Trophoblast cell (in vitro differentiated cells and primary cell): Measurements from ENCODE around the gene ARHGAP5.

Experiments
- DNase-seq, 2 donors: peaks; one replicate each; pipeline ENCODE4 v3.0.0-alpha.2; 2016
- H2AFZ ChIP-seq: 2 replicates; pipeline ENCODE4 v1.6.1; 2013; ENCODE audit warnings: low read length, moderate library complexity, mild to moderate bottlenecking; ENCODE audit not compliant: insufficient read depth, poor library complexity
- H2AK5ac ChIP-seq: 2 replicates; pipeline ENCODE4 v1.6.1; 2013; ENCODE audit warnings: mild to moderate bottlenecking, low read length
- H2BK120ac ChIP-seq: 2 replicates; pipeline ENCODE4 v1.6.1; 2013; ENCODE audit warnings: low read length, mild to moderate bottlenecking, moderate library complexity; ENCODE audit not compliant: insufficient read depth, poor library complexity
- H2BK12ac ChIP-seq: 2 replicates; pipeline ENCODE4 v1.6.1; 2013; ENCODE audit warnings: mild to moderate bottlenecking, low read length, moderate library complexity
- H2BK5ac ChIP-seq: 2 replicates; pipeline ENCODE4 v1.6.1; 2013; ENCODE audit warnings: low read length, low read depth, moderate library complexity, mild to moderate bottlenecking; ENCODE audit not compliant: poor library complexity
- H3K14ac ChIP-seq: 2 replicates; pipeline ENCODE4 v1.6.1; 2013; ENCODE audit warnings: mild to moderate bottlenecking, low read length
- H3K18ac ChIP-seq: 2 replicates; pipeline ENCODE4 v1.6.1; 2013; ENCODE audit warnings: mild to moderate bottlenecking, low read length
- H3K23ac ChIP-seq: 2 replicates; pipeline ENCODE4 v1.6.1; 2013; ENCODE audit warnings: low read length
- H3K27ac ChIP-seq: 2 replicates; pipeline ENCODE4 v1.5.1; 2013; ENCODE audit warnings: low read depth, mild to moderate bottlenecking, inconsistent platforms, low read length, moderate library complexity
- H3K27me3 ChIP-seq: 2 replicates; pipeline ENCODE4 v1.6.1; 2013; ENCODE audit warnings: inconsistent platforms, mild to moderate bottlenecking, low read length, moderate library complexity; ENCODE audit not compliant: insufficient read depth
- H3K36me3 ChIP-seq, 2 experiments: 1 replicate in 1 of 2; 2 replicates in 1 of 2; pipeline ENCODE4 v1.6.1; 2013; ENCODE audit warnings: low read length in 2 of 2, mild to moderate bottlenecking in 2 of 2, moderate library complexity in 1 of 2; ENCODE audit not compliant: insufficient read depth in 2 of 2, control insufficient read depth in 1 of 2
- H3K4ac ChIP-seq: 2 replicates; pipeline ENCODE4 v1.6.1; 2013; ENCODE audit warnings: low read depth, mild to moderate bottlenecking, low read length, moderate library complexity
- H3K4me1 ChIP-seq, 2 experiments: 1 replicate in 1 of 2; 2 replicates in 1 of 2; pipeline ENCODE4 v1.6.1; 2013; ENCODE audit warnings: low read length in 2 of 2, mild to moderate bottlenecking in 2 of 2, moderate library complexity in 1 of 2; ENCODE audit not compliant: insufficient read depth in 2 of 2, control insufficient read depth in 1 of 2
- H3K4me2 ChIP-seq: 2 replicates; pipeline ENCODE4 v1.6.1; 2013; ENCODE audit warnings: inconsistent platforms, mild to moderate bottlenecking, low read length, moderate library complexity
- H3K4me3 ChIP-seq: 2 replicates; pipeline ENCODE4 v1.5.1; 2013; ENCODE audit warnings: mild to moderate bottlenecking, low read depth, low read length, inconsistent platforms
- H3K79me1 ChIP-seq: one replicate; pipeline ENCODE4 v1.6.1; 2013; ENCODE audit warnings: low read length
- H3K79me2 ChIP-seq: 2 replicates; pipeline ENCODE4 v1.6.1; 2013; ENCODE audit warnings: low read length, mild to moderate bottlenecking; ENCODE audit not compliant: control insufficient read depth, insufficient read depth, poor library complexity
- H3K9ac ChIP-seq: 2 replicates; pipeline ENCODE4 v1.6.1; 2013; ENCODE audit warnings: mild to moderate bottlenecking, low read length
- H3K9me3 ChIP-seq: 2 replicates; pipeline ENCODE4 v1.6.1; 2013; ENCODE audit warnings: low read depth, mild to moderate bottlenecking, control low read depth, inconsistent platforms, low read length; ENCODE audit not compliant: insufficient read depth
- H4K12ac ChIP-seq: 2 replicates; pipeline ENCODE4 v1.6.1; 2013; ENCODE audit warnings: low read depth, mild to moderate bottlenecking, low read length, moderate library complexity
- H4K8ac ChIP-seq: 2 replicates; pipeline ENCODE4 v1.6.1; 2013; ENCODE audit warnings: low read depth, mild to moderate bottlenecking, low read length, moderate library complexity
- H4K91ac ChIP-seq: one replicate; pipeline ENCODE4 v1.6.1; 2013; ENCODE audit warnings: low read depth, mild to moderate bottlenecking, low read length, moderate library complexity
- WGBS: extraction: QIAGEN DNeasy Blood & Tissue Kit; methylation state at CpG from one replicate; pipeline ENCODE4 v1.1.7; 2013; ENCODE audit warnings: missing lambda C conversion rate; ENCODE audit not compliant: insufficient read length, insufficient coverage; ENCODE audit errors: extremely low coverage; 5-methylcytosine and 5-hydroxymethylcytosine counted together

The ARHGAP5 gene

DNA sequence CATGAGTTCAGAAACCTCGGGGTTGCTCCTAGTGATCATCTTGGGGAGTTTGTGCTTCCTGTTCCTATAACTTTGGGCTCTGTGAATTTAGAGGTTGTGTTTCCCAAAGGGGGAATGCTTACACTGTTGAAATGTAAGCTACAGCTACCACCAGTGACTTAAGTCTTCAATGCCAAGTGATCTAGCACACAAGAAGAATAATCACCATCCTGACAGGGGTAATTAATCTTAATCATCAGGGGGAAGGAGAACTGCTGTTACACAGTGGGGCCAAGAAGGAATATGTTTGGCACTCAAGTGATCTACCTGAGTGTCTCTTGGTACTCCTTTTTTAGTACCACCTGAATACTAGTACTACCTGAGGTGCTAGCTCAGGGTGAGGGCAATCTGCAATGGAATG, 89.8 kb downstream of the ARHGAP5 start:
- Histone ChIP-seq H3K27me3 (no peaks in the 10 kb centered on the region), H3K79me1 (no peaks in the 10 kb centered on the region), H3K4me3 (no peak overlapping the region), H4K91ac (no peak overlapping the region), H3K4me1 (no peaks in the 10 kb centered on the region), H2AK5ac (no peak overlapping the region), H3K23ac (no peak overlapping the region), H4K8ac (no peak overlapping the region), H4K12ac (no peak overlapping the region), H3K4ac (no peak overlapping the region), H2BK120ac (no peak overlapping the region), H2AFZ (no peak overlapping the region), H3K4me2 (no peak overlapping the region), H3K9ac (no peak overlapping the region), H3K36me3 (no peaks in the 10 kb centered on the region), H3K14ac (no peak overlapping the region), H2BK5ac (no peak overlapping the region), H3K79me2 (no peaks in the 10 kb centered on the region), H3K27ac (no peak overlapping the region), H3K18ac (no peak overlapping the region), H2BK12ac (no peak overlapping the region), H3K9me3 (peaks cover 3% of the 10 kb centered on the region)
- DNase-seq: no peak
- no CpG with 5 or more reads among the region's 1 CpG for WGBS

DNA sequence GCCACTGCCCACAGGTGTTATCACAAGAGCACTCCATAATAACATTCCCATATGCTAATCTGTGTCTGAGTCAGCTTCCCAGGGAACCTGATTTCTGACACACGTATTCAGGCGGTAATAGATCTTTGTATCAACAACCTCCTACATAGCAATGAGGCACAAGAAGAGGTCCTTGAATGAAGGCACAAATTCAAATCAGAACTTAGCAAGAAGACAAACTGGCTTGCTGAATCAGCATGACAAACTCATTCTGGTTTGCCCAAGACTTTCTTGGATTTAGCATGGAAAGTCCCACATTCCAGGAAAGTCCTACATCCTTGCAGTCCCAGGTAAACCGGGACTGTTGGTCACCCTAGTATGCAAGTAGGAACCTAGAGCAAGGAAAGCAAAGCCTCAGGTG, 90.8 kb downstream of the ARHGAP5 start:
- H3K18ac ChIP-seq: no peak overlapping the region
- no peaks in the 10 kb centered on the region for H3K27me3 ChIP-seq
- H2AK5ac ChIP-seq: no peak overlapping the region
- no peak overlapping the region for H2BK120ac ChIP-seq
- no peak overlapping the region for H4K12ac ChIP-seq
- no peaks in the 10 kb centered on the region for H3K79me2 ChIP-seq
- no peak overlapping the region for H2AFZ ChIP-seq
- H3K4ac ChIP-seq: no peak overlapping the region
- H3K9me3 ChIP-seq: peaks cover 3% of the 10 kb centered on the region
- no peaks in the 10 kb centered on the region for H3K4me1 ChIP-seq
- H3K4me2 ChIP-seq: no peak overlapping the region
- no peak overlapping the region for H2BK5ac ChIP-seq
- no peak overlapping the region for H3K9ac ChIP-seq
- peak in 1 of 2 donors; percentile 19 for DNase-seq
- no peak overlapping the region for H4K91ac ChIP-seq
- H4K8ac ChIP-seq: no peak overlapping the region
- no peak overlapping the region for H3K14ac ChIP-seq
- no peak overlapping the region for H3K23ac ChIP-seq
- H2BK12ac ChIP-seq: no peak overlapping the region
- H3K4me3 ChIP-seq: no peak overlapping the region
- no peaks in the 10 kb centered on the region for H3K79me1 ChIP-seq
- no CpG with 5 or more reads among the region's 3 CpGs for WGBS
- no peak overlapping the region for H3K27ac ChIP-seq
- H3K36me3 ChIP-seq: no peaks in the 10 kb centered on the region

DNA sequence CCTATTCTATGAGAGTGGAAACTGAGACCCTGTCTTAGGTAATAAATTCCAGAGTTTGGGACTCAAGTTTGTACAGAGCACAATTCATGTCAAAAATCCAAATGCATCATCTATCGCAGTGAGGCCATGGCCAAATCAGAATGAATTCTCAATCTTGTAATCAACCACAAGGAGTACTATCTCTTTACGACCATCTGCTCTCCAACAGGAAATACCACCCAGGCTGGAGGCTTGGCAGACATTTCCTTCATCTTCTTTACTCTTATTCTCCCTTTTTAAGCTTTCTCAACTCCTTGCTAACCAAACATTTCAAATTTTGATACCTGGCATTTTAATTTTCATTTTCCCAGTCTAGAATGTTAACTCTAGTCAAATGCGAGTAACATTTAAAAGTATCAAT, 92.1 kb downstream of the ARHGAP5 start:
- Histone ChIP-seq H2BK12ac (no peak overlapping the region), H3K27ac (no peak overlapping the region), H3K27me3 (no peaks in the 10 kb centered on the region), H2AK5ac (no peak overlapping the region), H2AFZ (no peak overlapping the region), H3K4ac (no peak overlapping the region), H3K4me3 (no peak overlapping the region), H4K12ac (no peak overlapping the region), H2BK5ac (no peak overlapping the region), H4K91ac (no peak overlapping the region), H3K23ac (no peak overlapping the region), H4K8ac (no peak overlapping the region), H3K9ac (no peak overlapping the region), H3K79me2 (no peaks in the 10 kb centered on the region), H3K36me3 (no peaks in the 10 kb centered on the region), H2BK120ac (no peak overlapping the region), H3K79me1 (no peaks in the 10 kb centered on the region), H3K9me3 (peaks cover 3% of the 10 kb centered on the region), H3K14ac (no peak overlapping the region), H3K4me1 (no peaks in the 10 kb centered on the region), H3K4me2 (no peak overlapping the region), H3K18ac (no peak overlapping the region)
- DNase-seq: no peak
- no CpG with 5 or more reads among the region's 3 CpGs for WGBS

DNA sequence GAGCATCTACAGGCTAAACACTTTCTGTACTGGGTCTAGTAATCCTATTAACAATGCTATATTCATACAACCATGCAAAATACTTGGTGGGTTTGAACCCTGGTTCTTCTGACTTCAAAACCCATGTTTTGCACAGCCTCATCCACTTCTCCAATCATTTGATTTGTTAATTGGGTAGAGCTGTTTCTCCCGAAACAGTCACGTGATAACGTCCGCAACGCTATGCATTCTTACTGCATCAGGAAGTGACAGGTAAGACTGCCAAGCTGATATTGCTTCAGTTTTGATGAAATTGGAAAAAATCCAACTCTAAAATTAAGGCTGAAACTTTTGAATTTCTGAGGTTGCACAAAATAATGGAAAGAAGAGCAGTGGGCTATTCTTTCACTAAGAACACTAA, 94.4 kb downstream of the ARHGAP5 start:
- Histone ChIP-seq H3K27me3 (no peaks in the 10 kb centered on the region), H2BK5ac (no peak overlapping the region), H3K4me2 (no peak overlapping the region), H2BK12ac (no peak overlapping the region), H3K79me2 (no peaks in the 10 kb centered on the region), H3K9me3 (no peaks in the 10 kb centered on the region), H3K79me1 (no peaks in the 10 kb centered on the region), H2AK5ac (no peak overlapping the region), H3K14ac (no peak overlapping the region), H3K23ac (no peak overlapping the region), H4K91ac (no peak overlapping the region), H3K4ac (no peak overlapping the region), H3K4me1 (no peaks in the 10 kb centered on the region), H3K36me3 (no peaks in the 10 kb centered on the region), H3K4me3 (no peak overlapping the region), H3K18ac (no peak overlapping the region), H4K8ac (no peak overlapping the region), H3K9ac (no peak overlapping the region), H4K12ac (no peak overlapping the region), H2BK120ac (no peak overlapping the region), H3K27ac (no peak overlapping the region), H2AFZ (no peak overlapping the region)
- peak in 1 of 2 donors; percentile 12 for DNase-seq
- WGBS: no CpG with 5 or more reads among the region's 5 CpGs
